Keratinocyte (primary cell): ENCODE data around the gene IL21R. TPM values are rescaled to one million over a fixed set of nuclear protein-coding genes. Genes with fewer than 3 reads are reported as not detected.

Experiments
- DNase-seq: peaks from one replicate; pipeline ENCODE4 v3.0.0-alpha.2; 2011; ENCODE audit warnings: low read depth, missing footprints, low spot score
- FAIRE-seq: peaks from 2 replicates; lab custom pipeline; 2011; peaks lifted over from hg19 to GRCh38; lab: Jason Lieb, UNC
- H2AFZ ChIP-seq: 2 replicates; pipeline ENCODE4 v1.6.0; 2012; ENCODE audit warnings: low read length, control low read depth, inconsistent platforms; ENCODE audit not compliant: control insufficient read depth
- H3K27ac ChIP-seq: 2 replicates; pipeline ENCODE4 v1.5.1; 2011; ENCODE audit warnings: low read length; ENCODE audit not compliant: control insufficient read depth, insufficient read depth
- H3K27me3 ChIP-seq: 3 replicates; pipeline ENCODE4 v1.6.0; 2011; ENCODE audit warnings: low read length; ENCODE audit not compliant: control insufficient read depth, insufficient read depth; ENCODE audit errors: extremely low read depth
- H3K36me3 ChIP-seq, 2 experiments: 2 replicates in 1 of 2; 3 replicates in 1 of 2; pipeline ENCODE4 v1.5.1; 2011; ENCODE audit warnings: low read length in 2 of 2, mild to moderate bottlenecking in 1 of 2; ENCODE audit not compliant: control insufficient read depth in 2 of 2, insufficient read depth in 2 of 2; ENCODE audit errors: extremely low read depth in 1 of 2
- H3K4me1 ChIP-seq: 3 replicates; pipeline ENCODE4 v1.5.1; 2011; ENCODE audit warnings: low read length; ENCODE audit not compliant: control insufficient read depth, insufficient read depth; ENCODE audit errors: extremely low read depth
- H3K4me2 ChIP-seq: 3 replicates; pipeline ENCODE4 v1.6.0; 2011; ENCODE audit warnings: low read depth, low read length; ENCODE audit not compliant: control insufficient read depth, insufficient read depth; ENCODE audit errors: extremely low read depth
- H3K4me3 ChIP-seq, 3 experiments: fragments of 200-600 bp in 1 of 3; sonication (generic) in 1 of 3; 2 replicates in 2 of 3; 3 replicates in 1 of 3; pipeline ENCODE4 v1.5.1; 2011 to 2016; ENCODE audit warnings: low read length in 3 of 3, mild to moderate bottlenecking in 3 of 3, control low read depth in 2 of 3, inconsistent platforms in 1 of 3, low read depth in 1 of 3, mixed read lengths in 1 of 3, mixed run types in 1 of 3, moderate library complexity in 1 of 3; ENCODE audit not compliant: control insufficient read depth in 2 of 3, insufficient read depth in 2 of 3; ENCODE audit errors: extremely low read depth in 1 of 3
- H3K79me2 ChIP-seq: 2 replicates; pipeline ENCODE4 v1.6.0; 2012; ENCODE audit warnings: low read length; ENCODE audit not compliant: control insufficient read depth, insufficient read depth
- H3K9ac ChIP-seq: 3 replicates; pipeline ENCODE4 v1.6.0; 2011; ENCODE audit warnings: low read length; ENCODE audit not compliant: control insufficient read depth, insufficient read depth; ENCODE audit errors: extremely low read depth
- H3K9me1 ChIP-seq: 3 replicates; pipeline ENCODE4 v1.6.0; 2011; ENCODE audit warnings: low read length; ENCODE audit not compliant: control insufficient read depth, insufficient read depth; ENCODE audit errors: extremely low read depth
- H3K9me3 ChIP-seq: 2 replicates; pipeline ENCODE4 v1.5.1; 2012; ENCODE audit warnings: low read depth, low read length; ENCODE audit not compliant: control insufficient read depth
- H4K20me1 ChIP-seq: 3 replicates; pipeline ENCODE4 v1.6.0; 2011; ENCODE audit warnings: low read length; ENCODE audit not compliant: control insufficient read depth, insufficient read depth; ENCODE audit errors: extremely low read depth
- CTCF ChIP-seq, 3 experiments: IDR thresholded peaks in 1 of 3; conservative IDR thresholded peaks in 1 of 3; optimal IDR thresholded peaks in 1 of 3; 2 replicates in 2 of 3; 3 replicates in 1 of 3; pipeline versions ENCODE3 to v1.5.1; 2011; ENCODE audit warnings: low read length in 3 of 3, mild to moderate bottlenecking in 3 of 3, moderate library complexity in 2 of 3, control low read depth in 1 of 3, inconsistent platforms in 1 of 3; ENCODE audit not compliant: insufficient read depth in 2 of 3; ENCODE audit errors: extremely low read depth in 1 of 3
- EZH2 ChIP-seq: IDR thresholded peaks from one replicate; pipeline ENCODE4 v1.6.1; 2012; ENCODE audit warnings: inconsistent platforms, mild to moderate bottlenecking, low read length, moderate library complexity
- dilution Hi-C: fragments of 300-500 bp; cut with MboI; formaldehyde crosslinking; loops from one replicate; pipeline ENCODE4 v1.7.0; 2020; ENCODE audit warnings: low sequenced_read_pairs; ENCODE audit not compliant: extremely low pct_ligation_motif_present
- polyA plus RNA-seq, 5 experiments: library from polyadenylated mRNA; depleted of rRNA in 3 of 5; stranded (reverse) in 3 of 5; stranded (forward) in 1 of 5; unstranded in 1 of 5; fragments of >200 nt; gene quantifications; 1 replicate in 1 of 5; 2 replicates in 3 of 5; 3 replicates in 1 of 5; pipeline versions ENCODE4 v1.2.1 to v1.2.3, GENCODE V29; 2011 to 2012; ENCODE audit warnings: missing spikeins in 2 of 5, low read depth in 1 of 5, low replicate concordance in 1 of 5

IL21R gene
- polyA plus RNA-seq, 1 donor (not counting 4 experiments of a cell fraction or from before 2014, with no cell fraction given), result 0.12 TPM

- H3K4me2 ChIP-seq, result no peak overlapping the region
- DNase-seq (no peak), FAIRE-seq (no peak)
- H3K27ac ChIP-seq, result no peak overlapping the region
- H2AFZ ChIP-seq, result no peak overlapping the region
- no peaks in the 10 kb centered on the region for H3K9me3 ChIP-seq
- no peaks in the 10 kb centered on the region for H4K20me1 ChIP-seq
- peaks cover 4% of the 10 kb centered on the region for H3K4me1 ChIP-seq
- TF ChIP-seq EZH2 (no peak), CTCF (optimal IDR thresholded peaks at IDR 0.05 in 1 of 3, IDR thresholded peaks at IDR 0.05 in 1 of 3, conservative IDR thresholded peaks at IDR 0.05 in 1 of 3; ENCODE audit: extremely low read depth in 1 of 3, insufficient read depth in 2 of 3, low read length in 3 of 3) (peak; percentile 36 to 62 (median 40))
- no peak overlapping the region for H3K9ac ChIP-seq
- peaks cover 6% of the 10 kb centered on the region for H3K79me2 ChIP-seq
- dilution Hi-C loops, result no loop called here
- no peaks in the 10 kb centered on the region for H3K9me1 ChIP-seq
- peaks cover 46 to 59% of the 10 kb centered on the region in 2 experiments for H3K36me3 ChIP-seq
- no peaks in the 10 kb centered on the region for H3K27me3 ChIP-seq
- no peak overlapping the region for H3K4me3 ChIP-seq
Measured at GRCh38 chr16:27355610-27356009, 46.4 kb upstream of the IL21R start.

GRCh38 chr16:27356794-27357193 lies 45.2 kb upstream of the IL21R start:
- peaks cover 5% of the 10 kb centered on the region for H3K4me1 ChIP-seq
- peaks cover 9% of the 10 kb centered on the region for H3K79me2 ChIP-seq
- no peaks in the 10 kb centered on the region for H3K27me3 ChIP-seq
- H3K4me3 ChIP-seq, result no peak overlapping the region
- H3K9ac ChIP-seq, result no peak overlapping the region
- H3K27ac ChIP-seq, result no peak overlapping the region
- no peak for DNase-seq
- TF ChIP-seq CTCF (optimal IDR thresholded peaks at IDR 0.05 in 1 of 3, IDR thresholded peaks at IDR 0.05 in 1 of 3, conservative IDR thresholded peaks at IDR 0.05 in 1 of 3; ENCODE audit: extremely low read depth in 1 of 3, insufficient read depth in 2 of 3, low read length in 3 of 3), result no peak
- no peak for TF ChIP-seq EZH2
- peaks cover 45 to 62% of the 10 kb centered on the region in 2 experiments for H3K36me3 ChIP-seq
- no peaks in the 10 kb centered on the region for H4K20me1 ChIP-seq
- peaks cover 2% of the 10 kb centered on the region for H3K9me1 ChIP-seq
- no peak overlapping the region for H2AFZ ChIP-seq
- dilution Hi-C loops, result no loop called here
- no peaks in the 10 kb centered on the region for H3K9me3 ChIP-seq
- no peak overlapping the region for H3K4me2 ChIP-seq
- FAIRE-seq, result no peak
